ENCODE measurements around the gene EFHD1. TPM values are rescaled to one million over a fixed set of nuclear protein-coding genes. Genes with fewer than 3 reads are reported as not detected.

EFHD1 gene
- total and polyA plus RNA-seq, 9 of the 15 experiments (the other 6 are each of a cell fraction or from before 2014, with no cell fraction given), result 0.66 to 9.1 (median 2.0) TPM

- no peak for TF ChIP-seq ZNF431 (CRISPR knock-in tag; IDR thresholded peaks at IDR 0.05)
- no peak for TF ChIP-seq KLF16 (IDR thresholded peaks at IDR 0.05)
- 0 out of 2 replicates have a peak, but pooled peaks have one; percentile 48 for TF ChIP-seq LEF1 (IDR thresholded peaks at IDR 0.05)
- no peak for TF ChIP-seq GATA2 (CRISPR knock-in tag; IDR thresholded peaks at IDR 0.05)
- peak; percentile 80 for TF ChIP-seq ESRRA (IDR thresholded peaks at IDR 0.05; ENCODE audit: borderline replicate concordance, low read depth)
- TF ChIP-seq CTBP1 (IDR thresholded peaks at IDR 0.05; ENCODE audit: borderline replicate concordance), result peak; percentile 26; the same call in 1 of the 2 replicates
- TF ChIP-seq NR2C2 (CRISPR knock-in tag; IDR thresholded peaks at IDR 0.05), result no peak
- 0 out of 2 replicates have a peak, but pooled peaks have one; percentile 20 for TF ChIP-seq NR2C2 (tag; IDR thresholded peaks at IDR 0.05)
- TF ChIP-seq ZBTB26 (CRISPR knock-in tag; IDR thresholded peaks at IDR 0.05), result no peak
- TF ChIP-seq PTRF (tag; IDR thresholded peaks at IDR 0.05), result no peak
- TF ChIP-seq ZBTB5 (IDR thresholded peaks at IDR 0.05), result no peak
- TF ChIP-seq NCOA2 (IDR thresholded peaks at IDR 0.05; ENCODE audit: partially characterized antibody in 2 of 2), result no peak
- TF ChIP-seq CTCFL (IDR thresholded peaks at IDR 0.05; ENCODE audit: borderline replicate concordance, insufficient read depth, low read depth, low read length, poor library complexity, severe bottlenecking), result no peak
- peak; percentile 27; the same call in 1 of the 2 replicates for TF ChIP-seq BACH1 (tag; IDR thresholded peaks at IDR 0.05)
- no peak for TF ChIP-seq PRMT5 (CRISPR knock-in tag; IDR thresholded peaks at IDR 0.05)
- no peak for TF ChIP-seq ATF7 (IDR thresholded peaks at IDR 0.05)
- TF ChIP-seq TOE1 (IDR thresholded peaks at IDR 0.05; ENCODE audit: borderline replicate concordance), result no peak
- no peak for TF ChIP-seq TOE1 (CRISPR knock-in tag; IDR thresholded peaks at IDR 0.05; ENCODE audit: borderline replicate concordance, low read depth)
- peak; percentile 36; the same call in 1 of the 2 replicates for TF ChIP-seq ARID1B (IDR thresholded peaks at IDR 0.05)
- no peak for TF ChIP-seq NKRF (IDR thresholded peaks at IDR 0.05; ENCODE audit: borderline replicate concordance)
- no peak for TF ChIP-seq YBX1 (IDR thresholded peaks at IDR 0.05)
- TF ChIP-seq HSF4 (CRISPR knock-in tag; IDR thresholded peaks at IDR 0.05; ENCODE audit: borderline replicate concordance), result no peak
- TF ChIP-seq MXD1 (CRISPR knock-in tag; IDR thresholded peaks at IDR 0.05; ENCODE audit: borderline replicate concordance, poor library complexity, severe bottlenecking), result no peak
Observed at GRCh38 chr2:232700154-232700553, 66.8 kb downstream of the EFHD1 start (continued).

Measured in K562 (cell line).